Fibroblast of lung (primary cell): ENCODE measurements around the gene HDLBP. TPM values are rescaled to one million over a fixed set of nuclear protein-coding genes. Genes with fewer than 3 reads are reported as not detected.

Experiments used
- DNase-seq, 2 donors: peaks; one replicate each; pipeline versions ENCODE4 v3.0.0 to v3.0.0-alpha.2; 2010; ENCODE audit warnings: low read depth in 2 of 2
- H2AFZ ChIP-seq: 2 replicates; pipeline ENCODE4 v1.5.1; 2012; ENCODE audit warnings: low read length, control low read depth, inconsistent platforms
- H3K27ac ChIP-seq: 2 replicates; pipeline ENCODE4 v1.5.1; 2011; ENCODE audit warnings: low read length, control low read depth; ENCODE audit not compliant: insufficient read depth
- H3K27me3 ChIP-seq: 2 replicates; pipeline ENCODE4 v1.5.1; 2011; ENCODE audit warnings: mild to moderate bottlenecking, low read length; ENCODE audit not compliant: control insufficient read depth, insufficient read depth
- H3K36me3 ChIP-seq: 2 replicates; pipeline ENCODE4 v1.5.1; 2011; ENCODE audit warnings: low read length; ENCODE audit not compliant: control insufficient read depth, insufficient read depth
- H3K4me1 ChIP-seq: 2 replicates; pipeline ENCODE4 v1.5.1; 2011; ENCODE audit warnings: low read length; ENCODE audit not compliant: control insufficient read depth, insufficient read depth; ENCODE audit errors: extremely low read depth
- H3K4me2 ChIP-seq: 2 replicates; pipeline ENCODE4 v1.5.1; 2011; ENCODE audit warnings: low read length, control low read depth; ENCODE audit not compliant: insufficient read depth; ENCODE audit errors: extremely low read depth
- H3K4me3 ChIP-seq, 4 experiments: fragments of 200-600 bp in 1 of 4; sonication (generic) in 1 of 4; replicated peaks in 1 of 4; 2 replicates each; pipeline ENCODE4 v1.5.1; 2011 to 2016; ENCODE audit warnings: low read length in 4 of 4, low read depth in 3 of 4, mild to moderate bottlenecking in 3 of 4, control low read depth in 2 of 4, inconsistent platforms in 1 of 4, mixed read lengths in 1 of 4; ENCODE audit not compliant: insufficient read depth in 1 of 4; ENCODE audit errors: control extremely low read depth in 1 of 4
- H3K79me2 ChIP-seq: 2 replicates; pipeline ENCODE4 v1.5.1; 2012; ENCODE audit warnings: mild to moderate bottlenecking, low read length, inconsistent platforms; ENCODE audit not compliant: control insufficient read depth, insufficient read depth
- H3K9ac ChIP-seq: 2 replicates; pipeline ENCODE4 v1.5.1; 2011; ENCODE audit warnings: mild to moderate bottlenecking, low read length, control low read depth; ENCODE audit not compliant: insufficient read depth
- H3K9me3 ChIP-seq: 2 replicates; pipeline ENCODE4 v1.5.1; 2012; ENCODE audit warnings: low read depth, low read length; ENCODE audit not compliant: control insufficient read depth, insufficient read depth
- H4K20me1 ChIP-seq: 2 replicates; pipeline ENCODE4 v1.5.1; 2011; ENCODE audit warnings: low read length; ENCODE audit not compliant: control insufficient read depth, insufficient read depth; ENCODE audit errors: extremely low read depth
- EZH2 ChIP-seq: IDR thresholded peaks from 2 replicates; pipeline ENCODE4 v1.5.1; 2012; ENCODE audit warnings: low read length, control low read depth, mild to moderate bottlenecking; ENCODE audit errors: missing control alignments
- polyA plus RNA-seq, 2 donors: library from polyadenylated mRNA; depleted of rRNA in 1 of 2; stranded (reverse) in 1 of 2; unstranded in 1 of 2; fragments of >200 nt; gene quantifications; 2 replicates each; pipeline ENCODE4 v1.2.1, GENCODE V29; 2011 to 2012; ENCODE audit warnings: missing spikeins in 1 of 2
- total RNA-seq: library from RNA; depleted of rRNA; stranded (reverse); fragments of >200 nt; gene quantifications from 2 replicates; pipeline ENCODE4 v1.2.1, GENCODE V29; 2014
- TF ChIP-seq, protein P1 (sequence below), 2 donors: IDR thresholded peaks in 1 of 2; conservative IDR thresholded peaks in 1 of 2; 1 replicate in 1 of 2; 2 replicates in 1 of 2; pipeline ENCODE4 v1.5.1; 2011 to 2012; ENCODE audit warnings: low read length in 2 of 2, control low read depth in 1 of 2, inconsistent platforms in 1 of 2, low read depth in 1 of 2, mild to moderate bottlenecking in 1 of 2

Gene HDLBP
- total and polyA plus RNA-seq, 2 donors (not counting 1 experiment from before 2014, with no cell fraction given), result 626 to 1,354 TPM

- no peaks in the 10 kb centered on the region for H3K36me3 ChIP-seq
- no peak overlapping the region for H3K4me3 ChIP-seq
- no peak for DNase-seq
- H3K27ac ChIP-seq, result no peak overlapping the region
- H3K27me3 ChIP-seq, result no peaks in the 10 kb centered on the region
- H4K20me1 ChIP-seq, result no peaks in the 10 kb centered on the region
- no peaks in the 10 kb centered on the region for H3K9me3 ChIP-seq
- TF ChIP-seq, protein P1, sequence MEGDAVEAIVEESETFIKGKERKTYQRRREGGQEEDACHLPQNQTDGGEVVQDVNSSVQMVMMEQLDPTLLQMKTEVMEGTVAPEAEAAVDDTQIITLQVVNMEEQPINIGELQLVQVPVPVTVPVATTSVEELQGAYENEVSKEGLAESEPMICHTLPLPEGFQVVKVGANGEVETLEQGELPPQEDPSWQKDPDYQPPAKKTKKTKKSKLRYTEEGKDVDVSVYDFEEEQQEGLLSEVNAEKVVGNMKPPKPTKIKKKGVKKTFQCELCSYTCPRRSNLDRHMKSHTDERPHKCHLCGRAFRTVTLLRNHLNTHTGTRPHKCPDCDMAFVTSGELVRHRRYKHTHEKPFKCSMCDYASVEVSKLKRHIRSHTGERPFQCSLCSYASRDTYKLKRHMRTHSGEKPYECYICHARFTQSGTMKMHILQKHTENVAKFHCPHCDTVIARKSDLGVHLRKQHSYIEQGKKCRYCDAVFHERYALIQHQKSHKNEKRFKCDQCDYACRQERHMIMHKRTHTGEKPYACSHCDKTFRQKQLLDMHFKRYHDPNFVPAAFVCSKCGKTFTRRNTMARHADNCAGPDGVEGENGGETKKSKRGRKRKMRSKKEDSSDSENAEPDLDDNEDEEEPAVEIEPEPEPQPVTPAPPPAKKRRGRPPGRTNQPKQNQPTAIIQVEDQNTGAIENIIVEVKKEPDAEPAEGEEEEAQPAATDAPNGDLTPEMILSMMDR (conservative IDR thresholded peaks at IDR 0.05 in 1 of 2, IDR thresholded peaks at IDR 0.05 in 1 of 2; ENCODE audit: low read depth in 1 of 2, low read length in 2 of 2), result no peak
- no peak for TF ChIP-seq EZH2
- no peak overlapping the region for H2AFZ ChIP-seq
- no peaks in the 10 kb centered on the region for H3K79me2 ChIP-seq
- no peak overlapping the region for H3K9ac ChIP-seq
- no peaks in the 10 kb centered on the region for H3K4me1 ChIP-seq
- no peak overlapping the region for H3K4me2 ChIP-seq
Observed at GRCh38 chr2:241204490-241204889, 111.0 kb downstream of the HDLBP start.

- no peaks in the 10 kb centered on the region for H3K79me2 ChIP-seq
- H3K9me3 ChIP-seq, result no peaks in the 10 kb centered on the region
- no peaks in the 10 kb centered on the region for H4K20me1 ChIP-seq
- H3K27ac ChIP-seq, result no peak overlapping the region
- DNase-seq, result no peak
- H3K36me3 ChIP-seq, result no peaks in the 10 kb centered on the region
- H3K4me3 ChIP-seq, result no peak overlapping the region
- TF ChIP-seq, protein P1 (conservative IDR thresholded peaks at IDR 0.05 in 1 of 2, IDR thresholded peaks at IDR 0.05 in 1 of 2; ENCODE audit: low read depth in 1 of 2, low read length in 2 of 2), result no peak
- TF ChIP-seq EZH2, result no peak
- H3K4me1 ChIP-seq, result no peaks in the 10 kb centered on the region
- no peak overlapping the region for H3K9ac ChIP-seq
- no peak overlapping the region for H2AFZ ChIP-seq
- H3K4me2 ChIP-seq, result no peak overlapping the region
- H3K27me3 ChIP-seq, result no peaks in the 10 kb centered on the region
Observed at GRCh38 chr2:241204010-241204384, 111.5 kb downstream of the HDLBP start.

- no peak overlapping the region for H3K4me3 ChIP-seq
- H3K27me3 ChIP-seq, result no peaks in the 10 kb centered on the region
- no peaks in the 10 kb centered on the region for H3K9me3 ChIP-seq
- H3K9ac ChIP-seq, result no peak overlapping the region
- no peak overlapping the region for H2AFZ ChIP-seq
- no peaks in the 10 kb centered on the region for H3K4me1 ChIP-seq
- no peak for DNase-seq
- no peaks in the 10 kb centered on the region for H3K79me2 ChIP-seq
- no peaks in the 10 kb centered on the region for H4K20me1 ChIP-seq
- no peak overlapping the region for H3K27ac ChIP-seq
- H3K4me2 ChIP-seq, result no peak overlapping the region
- no peak for TF ChIP-seq EZH2
- TF ChIP-seq, protein P1 (conservative IDR thresholded peaks at IDR 0.05 in 1 of 2, IDR thresholded peaks at IDR 0.05 in 1 of 2; ENCODE audit: low read depth in 1 of 2, low read length in 2 of 2), result no peak
- no peaks in the 10 kb centered on the region for H3K36me3 ChIP-seq
Observed at GRCh38 chr2:241203218-241204009, 112.1 kb downstream of the HDLBP start.
